ENCODE data around the gene DIDO1.

DNA sequence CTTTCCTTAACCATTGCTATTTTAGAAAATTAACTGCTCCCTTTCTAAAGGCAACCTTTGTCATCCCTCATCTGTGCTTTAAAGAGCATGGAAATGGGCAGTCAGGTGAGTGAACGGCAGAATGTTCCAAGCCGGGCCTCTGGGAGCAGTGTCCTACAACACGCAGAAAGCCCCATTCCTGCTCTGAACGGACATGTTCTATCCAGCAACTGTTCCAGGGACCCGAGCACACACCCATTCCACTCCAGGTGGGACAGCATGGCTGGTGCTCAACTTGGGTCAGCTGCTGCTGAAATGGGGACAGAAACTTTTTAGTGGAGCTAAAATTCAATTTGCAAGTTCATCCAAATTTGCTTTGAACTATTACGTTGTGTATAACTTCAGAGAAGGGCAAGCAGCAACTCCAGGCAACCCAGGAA, 26.7 kb downstream of the DIDO1 start:
- TF ChIP-seq, protein P1, sequence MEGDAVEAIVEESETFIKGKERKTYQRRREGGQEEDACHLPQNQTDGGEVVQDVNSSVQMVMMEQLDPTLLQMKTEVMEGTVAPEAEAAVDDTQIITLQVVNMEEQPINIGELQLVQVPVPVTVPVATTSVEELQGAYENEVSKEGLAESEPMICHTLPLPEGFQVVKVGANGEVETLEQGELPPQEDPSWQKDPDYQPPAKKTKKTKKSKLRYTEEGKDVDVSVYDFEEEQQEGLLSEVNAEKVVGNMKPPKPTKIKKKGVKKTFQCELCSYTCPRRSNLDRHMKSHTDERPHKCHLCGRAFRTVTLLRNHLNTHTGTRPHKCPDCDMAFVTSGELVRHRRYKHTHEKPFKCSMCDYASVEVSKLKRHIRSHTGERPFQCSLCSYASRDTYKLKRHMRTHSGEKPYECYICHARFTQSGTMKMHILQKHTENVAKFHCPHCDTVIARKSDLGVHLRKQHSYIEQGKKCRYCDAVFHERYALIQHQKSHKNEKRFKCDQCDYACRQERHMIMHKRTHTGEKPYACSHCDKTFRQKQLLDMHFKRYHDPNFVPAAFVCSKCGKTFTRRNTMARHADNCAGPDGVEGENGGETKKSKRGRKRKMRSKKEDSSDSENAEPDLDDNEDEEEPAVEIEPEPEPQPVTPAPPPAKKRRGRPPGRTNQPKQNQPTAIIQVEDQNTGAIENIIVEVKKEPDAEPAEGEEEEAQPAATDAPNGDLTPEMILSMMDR (conservative IDR thresholded peaks at IDR 0.05 in 1 of 2, IDR thresholded peaks at IDR 0.05 in 1 of 2; ENCODE audit: extremely low read depth in 1 of 2, insufficient read depth in 1 of 2, low read depth in 1 of 2, low read length in 2 of 2) = peak; percentile 31 to 51
- TF ChIP-seq EZH2 (IDR thresholded peaks at IDR 0.05; ENCODE audit: borderline replicate concordance, low read length) = no peak

Data from mammary epithelial cell (primary cell).